Natural killer cell (primary cell): ENCODE results near the gene S100A5. TPM values are rescaled to one million over a fixed set of nuclear protein-coding genes. Genes with fewer than 3 reads are reported as not detected.

ENCODE experiments used
- ATAC-seq, 3 donors: fragments of 150-1000 bp in 2 of 3; fragments of 200-7000 bp in 1 of 3; cut with Tn5 transposase; 1 replicate in 1 of 3; 2 replicates in 2 of 3; pipeline ENCODE4 v1.10.0; 2021; ENCODE audit warnings: mild to moderate bottlenecking in 2 of 3, moderate library complexity in 2 of 3
- DNase-seq, 2 donors: peaks; one replicate each; pipeline versions ENCODE4 v3.0.0 to v3.0.0-alpha.2; 2013 to 2021; ENCODE audit warnings: mixed read lengths in 1 of 2
- H3K27ac ChIP-seq: one replicate; pipeline ENCODE4 v1.5.1; 2013; ENCODE audit warnings: mild to moderate bottlenecking, low read length
- H3K27me3 ChIP-seq: one replicate; pipeline ENCODE4 v1.6.1; 2013; ENCODE audit warnings: low read length; ENCODE audit not compliant: control insufficient read depth, insufficient read depth
- H3K36me3 ChIP-seq: one replicate; pipeline ENCODE4 v1.6.1; 2013; ENCODE audit warnings: low read length; ENCODE audit not compliant: control insufficient read depth, insufficient read depth
- H3K4me1 ChIP-seq: one replicate; pipeline ENCODE4 v1.6.1; 2013; ENCODE audit warnings: low read length; ENCODE audit not compliant: control insufficient read depth, insufficient read depth
- H3K4me3 ChIP-seq: one replicate; pipeline ENCODE4 v1.5.1; 2013; ENCODE audit warnings: low read length
- H3K9me3 ChIP-seq: one replicate; pipeline ENCODE4 v1.6.1; 2013; ENCODE audit warnings: low read length; ENCODE audit not compliant: control insufficient read depth, insufficient read depth
- H3K27ac Mint-ChIP-seq, 2 donors: one replicate each; pipeline ENCODE4 v1.8.0; 2022; ENCODE audit warnings: mild to moderate bottlenecking in 2 of 2, mixed read lengths in 2 of 2, moderate library complexity in 1 of 2
- H3K27me3 Mint-ChIP-seq, 2 donors: one replicate each; pipeline ENCODE4 v1.8.0; 2022; ENCODE audit warnings: low read depth in 2 of 2, mixed read lengths in 2 of 2
- H3K36me3 Mint-ChIP-seq: one replicate; pipeline ENCODE4 v1.8.0; 2022; ENCODE audit warnings: mixed read lengths
- H3K4me1 Mint-ChIP-seq, 2 donors: one replicate each; pipeline ENCODE4 v1.8.0; 2022; ENCODE audit warnings: mixed read lengths in 2 of 2
- H3K4me3 Mint-ChIP-seq: one replicate; pipeline ENCODE4 v1.8.0; 2022; ENCODE audit warnings: mild to moderate bottlenecking, moderate library complexity, mixed read lengths
- H3K9me3 Mint-ChIP-seq, 2 donors: one replicate each; pipeline ENCODE4 v1.8.0; 2022; ENCODE audit warnings: mixed read lengths in 2 of 2
- CTCF ChIP-seq: fragments of 200-600 bp; IDR thresholded peaks from one replicate; pipeline ENCODE4 v1.8.0; 2022; ENCODE audit warnings: antibody characterized with exemption
- WGBS: methylation state at CpG from one replicate; pipeline ENCODE4 v1.1.7; 2013; ENCODE audit warnings: missing lambda C conversion rate; ENCODE audit not compliant: insufficient coverage; 5-methylcytosine and 5-hydroxymethylcytosine counted together
- intact Hi-C: fragments of 100-400 bp; cut with micrococcal nuclease; formaldehyde crosslinking; loops from one replicate; pipeline ENCODE4 v1.14.2; 2022
- total RNA-seq, 4 donors: library from RNA; stranded (reverse); fragments of 120-200 nt in 1 of 4; gene quantifications; one replicate each; pipeline versions ENCODE4 v1.2.3 to v1.2.4, GENCODE V29; 2013 to 2022

The S100A5 gene
- total RNA-seq, 3 donors from 2014 or later (not counting 1 experiment from before 2014, with no cell fraction given) = not detected

DNA sequence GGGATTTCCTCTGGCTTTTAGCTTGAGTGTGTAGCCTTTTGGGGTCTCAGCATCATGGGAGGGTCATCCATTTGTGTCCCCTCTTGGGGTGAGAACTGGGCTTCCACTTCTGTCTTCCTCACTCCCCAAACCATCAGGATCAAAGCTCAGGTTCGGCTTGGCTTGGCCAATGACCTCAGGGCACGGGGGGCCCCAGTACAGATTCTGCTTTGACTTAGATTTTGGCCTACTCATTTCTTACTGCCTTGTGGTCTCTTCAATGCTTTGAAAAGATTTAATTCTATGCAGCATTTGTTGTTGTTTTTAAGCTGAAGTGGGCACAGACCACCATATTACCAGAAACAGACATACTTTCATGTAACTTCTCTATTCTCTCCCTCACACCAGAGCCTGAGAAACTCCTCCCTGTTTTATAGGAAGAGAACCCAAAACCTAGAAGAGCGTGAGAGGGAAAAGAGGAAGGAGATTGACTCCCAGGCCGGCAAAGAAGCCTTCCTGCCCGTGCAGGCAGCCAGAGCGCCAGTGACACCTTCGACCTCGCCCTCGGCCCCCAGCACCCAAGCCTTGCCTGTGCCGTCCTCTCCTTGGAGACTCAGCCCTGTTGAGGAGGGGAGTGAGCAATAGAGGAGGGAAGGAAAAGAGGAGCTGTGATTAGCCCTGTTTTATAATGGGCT, 10.2 kb upstream of the S100A5 start:
- Mint-ChIP-seq H3K9me3 (no peaks in the 10 kb centered on the region), H3K27ac (no peak overlapping the region), H3K36me3 (no peaks in the 10 kb centered on the region), H3K4me3 (no peak overlapping the region), H3K27me3 (peaks cover 0 to 8% of the 10 kb centered on the region in 2 donors), H3K4me1 (peaks cover 8 to 29% of the 10 kb centered on the region in 2 donors)
- TF ChIP-seq CTCF = no peak
- Histone ChIP-seq H3K36me3 (no peaks in the 10 kb centered on the region), H3K4me3 (no peak overlapping the region), H3K27me3 (no peaks in the 10 kb centered on the region), H3K9me3 (no peaks in the 10 kb centered on the region), H3K4me1 (peaks cover 23% of the 10 kb centered on the region), H3K27ac (no peak overlapping the region)
- ATAC-seq = no peak
- WGBS = 62% methylated on average over 10 of the region's 10 CpGs
- no peak for DNase-seq
- intact Hi-C loops = no loop called here

GRCh38 chr1:153550398-153550758, 9.6 kb upstream of the S100A5 start:
- Histone ChIP-seq H3K9me3 (no peaks in the 10 kb centered on the region), H3K27me3 (no peaks in the 10 kb centered on the region), H3K4me3 (no peak overlapping the region), H3K36me3 (no peaks in the 10 kb centered on the region), H3K27ac (no peak overlapping the region), H3K4me1 (peaks cover 29% of the 10 kb centered on the region)
- ATAC-seq (no peak), DNase-seq (no peak)
- H3K27ac Mint-ChIP-seq = no peak overlapping the region
- no peak overlapping the region for H3K4me3 Mint-ChIP-seq
- no peaks in the 10 kb centered on the region for H3K9me3 Mint-ChIP-seq
- 93% methylated on average over 4 of the region's 4 CpGs for WGBS
- no peaks in the 10 kb centered on the region for H3K36me3 Mint-ChIP-seq
- TF ChIP-seq CTCF = no peak
- H3K4me1 Mint-ChIP-seq = peaks cover 13 to 35% of the 10 kb centered on the region in 2 donors
- peaks cover 0 to 8% of the 10 kb centered on the region in 2 donors for H3K27me3 Mint-ChIP-seq
- intact Hi-C loops = no loop called here

GRCh38 chr1:153549741-153550397, 9.1 kb upstream of the S100A5 start:
- Histone ChIP-seq H3K4me1 (peaks cover 34% of the 10 kb centered on the region), H3K9me3 (no peaks in the 10 kb centered on the region), H3K36me3 (no peaks in the 10 kb centered on the region), H3K4me3 (no peak overlapping the region), H3K27me3 (no peaks in the 10 kb centered on the region), H3K27ac (no peak overlapping the region)
- no peak for DNase-seq
- no peak for TF ChIP-seq CTCF
- no peak overlapping the region for H3K27ac Mint-ChIP-seq
- ATAC-seq = no peak
- 91% methylated on average over 6 of the region's 6 CpGs for WGBS
- intact Hi-C loops = no loop called here
- H3K27me3 Mint-ChIP-seq = peaks cover 0 to 8% of the 10 kb centered on the region in 2 donors
- H3K36me3 Mint-ChIP-seq = no peaks in the 10 kb centered on the region
- no peaks in the 10 kb centered on the region for H3K9me3 Mint-ChIP-seq
- no peak overlapping the region for H3K4me3 Mint-ChIP-seq
- peaks cover 18 to 40% of the 10 kb centered on the region in 2 donors for H3K4me1 Mint-ChIP-seq
